PFSK-1 (cell line): Measurements from ENCODE around the gene GSG1L.

Experiments
- REST ChIP-seq, 2 experiments: IDR thresholded peaks; 2 replicates each; pipeline versions ENCODE4 v1.6.1 to v1.8.0; 2011 to 2012; ENCODE audit warnings: low read depth in 2 of 2, low read length in 2 of 2, control low read depth in 1 of 2, inconsistent platforms in 1 of 2, mild to moderate bottlenecking in 1 of 2, moderate library complexity in 1 of 2; ENCODE audit not compliant: insufficient read depth in 1 of 2
- SIN3A ChIP-seq: IDR thresholded peaks from 2 replicates; pipeline ENCODE4 v1.6.1; 2012; ENCODE audit warnings: mild to moderate bottlenecking, low read length, moderate library complexity, borderline replicate concordance; ENCODE audit not compliant: insufficient read depth

DNA sequence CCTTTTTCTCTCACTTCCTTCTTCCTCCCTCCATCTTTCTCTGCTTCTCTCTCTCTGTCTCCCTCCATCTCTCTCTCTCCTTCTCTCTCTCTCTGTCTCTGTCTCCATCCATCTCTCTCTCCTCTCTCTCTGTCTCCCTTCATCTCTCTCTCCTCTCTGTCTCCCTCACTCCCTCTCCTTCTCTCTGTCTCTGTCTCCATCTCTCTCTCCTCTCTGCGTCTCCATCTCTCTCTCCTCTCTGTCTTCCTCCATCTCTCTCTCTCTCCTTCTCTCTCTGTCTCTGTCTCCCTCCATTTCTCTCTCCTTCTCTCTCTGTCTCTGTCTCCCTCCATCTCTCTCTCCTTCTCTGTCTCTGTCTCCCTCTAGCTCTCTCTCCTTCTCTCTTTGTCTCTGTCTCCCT, 194.1 kb downstream of the GSG1L start:
- TF ChIP-seq SIN3A (no peak), REST (IDR thresholded peaks at IDR 0.05; ENCODE audit: insufficient read depth in 1 of 2, low read depth in 2 of 2, low read length in 2 of 2) (no peak)
